Neural cell (in vitro differentiated cells): Measurements from ENCODE around the gene LPCAT3. TPM values are rescaled to one million over a fixed set of nuclear protein-coding genes. Genes with fewer than 3 reads are reported as not detected.

ENCODE experiments used
- H2AFZ ChIP-seq: fragments of 200-600, 300-800 bp; sonication (generic), shearing (Covaris generic); 2 replicates; pipeline ENCODE4 v1.6.0; 2014; ENCODE audit warnings: low read depth, mild to moderate bottlenecking, antibody characterized with exemption, low read length, moderate library complexity
- H3F3A ChIP-seq: fragments of 200-600 bp; shearing (Covaris generic); 2 replicates; pipeline ENCODE4 v1.6.1; 2016; ENCODE audit warnings: mild to moderate bottlenecking, moderate library complexity, mixed read lengths, antibody characterized with exemption, low read length; ENCODE audit not compliant: insufficient read depth, poor library complexity, severe bottlenecking
- H3K27ac ChIP-seq: fragments of 200-600, 300-800 bp; sonication (generic), shearing (Covaris generic); 2 replicates; pipeline ENCODE4 v1.5.1; 2014; ENCODE audit warnings: mild to moderate bottlenecking, low read length, moderate library complexity
- H3K27me3 ChIP-seq: fragments of 300-800, 200-600 bp; sonication (generic), shearing (Covaris generic); 2 replicates; pipeline ENCODE4 v1.6.0; 2014; ENCODE audit warnings: mild to moderate bottlenecking, low read depth, low read length, moderate library complexity; ENCODE audit not compliant: insufficient read depth
- H3K36me3 ChIP-seq: fragments of 300-800, 200-600 bp; sonication (generic), shearing (Covaris generic); 2 replicates; pipeline ENCODE4 v1.5.1; 2014; ENCODE audit warnings: mild to moderate bottlenecking, antibody characterized with exemption, low read length, moderate library complexity; ENCODE audit not compliant: insufficient read depth
- H3K4me2 ChIP-seq: fragments of 300-800, 200-600 bp; sonication (generic), shearing (Covaris generic); 2 replicates; pipeline ENCODE4 v1.6.0; 2014; ENCODE audit warnings: mild to moderate bottlenecking, low read length
- H3K4me3 ChIP-seq: fragments of 300-800, 200-600 bp; sonication (generic), shearing (Covaris generic); 2 replicates; pipeline ENCODE4 v1.5.1; 2014; ENCODE audit warnings: mild to moderate bottlenecking, low read length, moderate library complexity
- H3K79me2 ChIP-seq: fragments of 200-600 bp; shearing (Covaris generic); replicated peaks from 2 replicates; pipeline ENCODE4 v1.6.0; 2014; ENCODE audit warnings: mild to moderate bottlenecking, low read length, moderate library complexity; ENCODE audit not compliant: insufficient read depth
- H3K9ac ChIP-seq: fragments of 300-800, 200-600 bp; sonication (generic), shearing (Covaris generic); 2 replicates; pipeline ENCODE4 v1.6.1; 2016; ENCODE audit warnings: mild to moderate bottlenecking, low read length, mixed read lengths
- H3K9me2 ChIP-seq: fragments of 200-600 bp; shearing (Covaris generic); 2 replicates; pipeline ENCODE4 v1.6.1; 2016; ENCODE audit warnings: mild to moderate bottlenecking, low read length, mixed read lengths; ENCODE audit not compliant: insufficient read depth
- H3K9me3 ChIP-seq: fragments of 200-600, 300-800 bp; sonication (generic), shearing (Covaris generic); 2 replicates; pipeline ENCODE4 v1.6.1; 2016; ENCODE audit warnings: mild to moderate bottlenecking, mixed run types, low read length, moderate library complexity, mixed read lengths
- H4K20me1 ChIP-seq: fragments of 200-600 bp; shearing (Covaris generic); 2 replicates; pipeline ENCODE4 v1.6.1; 2016; ENCODE audit warnings: mild to moderate bottlenecking, mixed run types; ENCODE audit not compliant: insufficient read depth
- CTCF ChIP-seq: fragments of 450-650 bp; IDR thresholded peaks from 2 replicates; pipeline ENCODE4 v1.5.1; 2014; ENCODE audit warnings: antibody characterized with exemption, mild to moderate bottlenecking, moderate library complexity; ENCODE audit not compliant: poor library complexity, severe bottlenecking
- EP300 ChIP-seq: fragments of 450-650 bp; conservative IDR thresholded peaks from 2 replicates; pipeline ENCODE4 v1.6.1; 2014; ENCODE audit warnings: antibody characterized with exemption, mild to moderate bottlenecking, moderate library complexity; ENCODE audit not compliant: poor library complexity, severe bottlenecking
- EZH2 ChIP-seq: fragments of 200-600, 300-800 bp; shearing (Covaris generic), sonication (generic); IDR thresholded peaks from 2 replicates; pipeline ENCODE4 v1.6.1; 2014; ENCODE audit warnings: antibody characterized with exemption, low read length, borderline replicate concordance, mild to moderate bottlenecking; ENCODE audit not compliant: insufficient read depth, poor library complexity, severe bottlenecking
- MXI1 ChIP-seq: fragments of 450-650 bp; conservative IDR thresholded peaks from 2 replicates; pipeline ENCODE4 v1.6.1; 2014; ENCODE audit warnings: antibody characterized with exemption, mild to moderate bottlenecking; ENCODE audit not compliant: poor library complexity, severe bottlenecking
- POLR2AphosphoS5 ChIP-seq: IDR thresholded peaks from 2 replicates; pipeline ENCODE4 v1.6.1; 2012
- RAD21 ChIP-seq: fragments of 450-650 bp; conservative IDR thresholded peaks from 2 replicates; pipeline ENCODE4 v1.6.1; 2014; ENCODE audit warnings: antibody characterized with exemption, mild to moderate bottlenecking, moderate library complexity
- REST ChIP-seq: IDR thresholded peaks from 2 replicates; pipeline ENCODE4 v1.6.1; 2012; ENCODE audit warnings: borderline replicate concordance
- SMC3 ChIP-seq: fragments of 450-650 bp; conservative IDR thresholded peaks from 2 replicates; pipeline ENCODE4 v1.6.1; 2014; ENCODE audit warnings: antibody characterized with exemption, mild to moderate bottlenecking, moderate library complexity; ENCODE audit not compliant: poor library complexity
- TAF1 ChIP-seq: IDR thresholded peaks from 2 replicates; pipeline ENCODE4 v1.6.1; 2012; ENCODE audit warnings: low read depth
- polyA plus RNA-seq: library from polyadenylated mRNA; depleted of rRNA; stranded (reverse); fragments of >200 nt; gene quantifications from 2 replicates; pipeline ENCODE4 v1.2.3, GENCODE V29; 2014

LPCAT3 gene
- polyA plus RNA-seq, 1 donor from 2014 or later, result 14.4 TPM

- H2AFZ ChIP-seq, result no peak overlapping the region
- TF ChIP-seq EZH2 (no peak), POLR2AphosphoS5 (no peak), REST (no peak), MXI1 (no peak), TAF1 (no peak), RAD21 (no peak), EP300 (no peak), SMC3 (no peak), CTCF (no peak)
- H3K79me2 ChIP-seq, result no peaks in the 10 kb centered on the region
- no peaks in the 10 kb centered on the region for H3K9me3 ChIP-seq
- no peak overlapping the region for H3K4me3 ChIP-seq
- no peak overlapping the region for H3K27ac ChIP-seq
- H3K27me3 ChIP-seq, result no peaks in the 10 kb centered on the region
- no peaks in the 10 kb centered on the region for H3K9me2 ChIP-seq
- no peaks in the 10 kb centered on the region for H3F3A ChIP-seq
- H3K9ac ChIP-seq, result no peak overlapping the region
- no peaks in the 10 kb centered on the region for H4K20me1 ChIP-seq
- no peaks in the 10 kb centered on the region for H3K36me3 ChIP-seq
- H3K4me2 ChIP-seq, result no peak overlapping the region
Measured at GRCh38 chr12:6960593-6961277, 57.5 kb downstream of the LPCAT3 start.

GRCh38 chr12:6959805-6960592, 58.3 kb downstream of the LPCAT3 start:
- Histone ChIP-seq H3K9ac (no peak overlapping the region), H3K27me3 (no peaks in the 10 kb centered on the region), H3K9me2 (no peaks in the 10 kb centered on the region), H3K27ac (no peak overlapping the region), H4K20me1 (no peaks in the 10 kb centered on the region), H3K36me3 (no peaks in the 10 kb centered on the region), H3K9me3 (no peaks in the 10 kb centered on the region), H3K4me3 (no peak overlapping the region), H3K79me2 (no peaks in the 10 kb centered on the region), H3K4me2 (no peak overlapping the region), H3F3A (no peaks in the 10 kb centered on the region), H2AFZ (no peak overlapping the region)
- TF ChIP-seq EZH2 (no peak), MXI1 (no peak), CTCF (no peak), EP300 (no peak), TAF1 (no peak), RAD21 (no peak), SMC3 (no peak), POLR2AphosphoS5 (no peak), REST (no peak)
